ENCODE measurements around the gene ECE1.

The ECE1 gene

DNA sequence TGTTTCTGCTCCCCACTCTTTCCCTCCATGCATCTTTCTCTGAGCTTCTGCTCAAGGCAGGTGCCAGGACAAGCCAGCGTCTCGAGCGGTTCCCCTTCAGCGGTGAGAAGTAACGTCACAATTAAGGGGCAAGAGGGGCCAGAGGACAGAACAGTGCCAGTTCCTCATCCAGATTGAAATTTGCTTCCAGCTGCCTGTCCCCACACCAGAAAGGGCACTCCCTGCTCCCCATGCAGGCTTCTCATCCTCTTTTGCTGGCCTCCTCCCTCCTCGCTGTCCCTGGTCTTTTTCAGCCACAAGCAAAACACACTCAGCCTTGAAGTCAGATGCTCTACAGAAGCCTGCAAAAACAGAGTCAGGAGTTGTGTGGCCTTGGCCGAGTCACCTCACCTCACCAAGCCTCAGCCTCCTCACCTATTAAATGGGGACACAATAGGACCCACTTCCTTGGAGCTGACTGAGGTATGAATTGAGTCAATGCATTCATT is 35.0 kb upstream of the ECE1 start:
- DNase-seq, result no peak

DNA sequence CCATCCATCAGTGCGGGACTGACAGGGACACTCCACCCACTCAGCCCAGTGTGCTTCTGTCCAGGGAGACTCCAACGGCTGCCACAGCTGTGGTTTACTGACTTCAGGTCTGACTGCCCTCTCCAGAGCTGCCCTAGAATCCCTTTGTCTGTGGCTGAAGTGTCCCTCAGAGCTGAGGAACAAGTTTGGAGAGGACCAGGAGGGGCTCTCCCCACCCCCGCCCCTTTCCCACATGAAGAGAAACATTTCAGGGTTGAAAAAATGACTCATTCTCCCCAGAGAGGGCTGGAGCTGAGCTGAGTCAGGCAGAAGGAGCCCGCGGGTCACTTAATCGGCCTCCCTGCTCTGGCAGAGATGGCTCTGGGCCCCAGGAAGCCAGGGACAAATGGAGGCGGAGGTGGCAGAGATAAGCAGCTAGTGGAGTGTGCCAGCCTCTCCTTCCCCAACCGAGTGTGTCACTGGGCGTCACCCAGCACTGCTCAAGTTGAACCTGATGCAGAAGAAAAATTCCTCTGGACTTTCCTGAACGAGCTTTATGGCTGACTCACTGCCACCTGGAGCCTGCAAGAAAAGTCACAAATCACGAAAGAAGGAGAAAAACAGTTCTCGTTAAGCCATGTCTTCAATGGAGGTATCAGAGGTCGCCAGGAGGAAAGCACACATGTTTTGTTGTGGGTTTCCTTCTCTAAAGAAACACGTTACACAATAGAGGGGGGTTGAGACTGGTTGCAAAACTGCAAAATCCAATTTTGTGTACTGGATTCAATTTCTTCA is 34.3 kb upstream of the ECE1 start:
- DNase-seq, result peak; percentile 40

DNA sequence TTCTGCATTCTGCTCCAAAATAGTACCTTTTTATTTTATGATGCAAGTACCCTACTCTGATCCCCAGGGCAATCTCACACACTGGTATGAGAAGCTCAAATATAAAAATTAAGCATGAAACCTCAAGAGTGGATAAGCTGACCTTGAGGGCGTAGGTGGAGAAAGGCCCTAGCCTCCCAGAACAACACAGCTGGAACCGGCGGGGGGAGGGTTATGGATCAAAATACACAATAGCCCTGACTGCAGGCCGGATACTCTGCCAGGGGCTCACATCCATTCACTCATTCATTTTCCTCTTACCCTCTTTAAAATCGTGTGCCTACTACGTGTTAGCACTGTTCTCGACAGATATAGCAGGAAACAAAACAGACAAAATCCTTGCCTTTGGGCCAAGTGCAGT is 32.8 kb upstream of the ECE1 start:
- DNase-seq, result no peak

DNA sequence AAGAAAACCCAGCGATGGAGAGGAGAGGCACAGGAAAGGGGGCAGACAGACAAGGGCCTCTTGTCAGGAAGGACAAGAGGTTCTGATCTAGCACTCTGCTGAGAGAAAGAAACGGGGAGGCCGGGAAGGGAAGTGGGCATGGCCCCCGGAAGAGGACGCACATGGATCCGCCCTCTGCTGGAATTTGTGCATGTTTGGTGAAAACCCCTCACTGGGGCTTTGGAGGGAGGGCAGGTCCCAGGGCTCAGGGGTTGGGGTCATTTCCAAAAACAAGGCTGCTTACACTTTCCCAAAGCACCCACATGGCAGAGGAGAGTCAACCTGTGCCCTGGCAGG is 32.4 kb upstream of the ECE1 start:
- DNase-seq, result no peak

DNA sequence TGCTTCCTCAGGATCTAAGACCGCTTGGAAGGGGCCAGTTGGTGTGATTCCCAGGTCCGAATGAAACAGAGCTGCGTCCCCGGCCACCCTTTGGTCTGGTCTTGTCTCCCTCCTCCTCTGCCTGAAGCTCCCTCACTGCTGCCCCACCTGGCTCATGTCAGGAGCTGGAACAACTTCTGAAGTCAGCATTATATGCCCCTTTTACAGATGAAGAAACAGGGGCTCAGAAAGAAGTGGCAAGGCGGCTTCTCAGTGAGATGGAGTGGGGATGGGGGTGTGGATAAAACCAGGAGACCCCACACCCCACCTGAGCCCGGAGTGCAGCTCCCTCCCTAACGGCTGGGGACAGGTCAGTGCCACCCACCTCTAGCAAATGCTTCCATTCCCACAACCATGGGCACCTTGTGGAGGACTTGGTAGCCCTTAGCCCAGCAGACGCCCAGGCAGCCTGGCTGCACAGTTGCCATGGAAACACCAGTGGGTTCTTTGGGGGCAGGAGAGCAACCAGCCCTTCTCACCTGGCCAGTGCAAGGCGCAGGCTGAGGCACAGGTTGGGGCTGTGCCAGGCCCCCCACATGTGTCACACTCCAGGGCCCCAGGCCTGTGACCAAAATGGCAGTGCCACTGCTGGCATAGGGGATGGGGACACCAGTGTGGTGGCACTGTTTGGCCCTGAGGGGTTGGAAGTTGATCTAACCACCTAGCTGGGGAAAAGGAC is 31.9 kb upstream of the ECE1 start:
- no peak for DNase-seq

DNA sequence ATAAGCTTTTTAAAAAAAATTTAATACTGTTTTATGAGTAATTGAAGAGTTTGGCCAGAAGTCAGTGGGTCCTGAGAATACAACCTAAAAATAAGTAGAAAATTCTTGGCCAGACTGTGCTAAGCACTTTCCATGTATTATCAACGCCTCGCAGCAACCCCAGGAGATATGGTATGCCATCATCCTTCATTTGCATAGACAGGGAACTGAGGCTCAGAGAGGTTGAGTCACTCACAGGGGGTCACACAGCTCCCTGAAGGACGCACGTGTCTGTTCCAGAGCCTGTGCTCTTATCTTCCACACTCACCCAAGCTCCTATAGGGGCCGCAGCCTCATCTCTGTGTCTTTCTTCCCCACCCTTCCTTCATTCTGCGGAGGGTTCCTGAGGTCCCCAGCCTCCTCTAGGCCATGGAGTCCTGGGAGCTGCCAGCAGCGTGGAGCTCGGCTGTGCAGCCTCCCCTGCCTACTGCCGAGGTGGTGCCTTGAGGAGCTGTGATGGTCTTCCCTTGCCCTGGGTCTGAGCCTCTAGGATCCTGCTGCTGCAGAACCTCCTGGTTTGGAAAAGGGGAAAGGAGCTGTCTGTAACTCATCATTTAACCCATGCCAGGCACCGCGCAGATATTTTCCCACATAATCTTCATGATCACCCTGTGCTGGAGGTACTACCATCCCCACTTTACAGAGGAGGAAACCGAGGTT is 30.3 kb upstream of the ECE1 start:
- no peak for DNase-seq

DNA sequence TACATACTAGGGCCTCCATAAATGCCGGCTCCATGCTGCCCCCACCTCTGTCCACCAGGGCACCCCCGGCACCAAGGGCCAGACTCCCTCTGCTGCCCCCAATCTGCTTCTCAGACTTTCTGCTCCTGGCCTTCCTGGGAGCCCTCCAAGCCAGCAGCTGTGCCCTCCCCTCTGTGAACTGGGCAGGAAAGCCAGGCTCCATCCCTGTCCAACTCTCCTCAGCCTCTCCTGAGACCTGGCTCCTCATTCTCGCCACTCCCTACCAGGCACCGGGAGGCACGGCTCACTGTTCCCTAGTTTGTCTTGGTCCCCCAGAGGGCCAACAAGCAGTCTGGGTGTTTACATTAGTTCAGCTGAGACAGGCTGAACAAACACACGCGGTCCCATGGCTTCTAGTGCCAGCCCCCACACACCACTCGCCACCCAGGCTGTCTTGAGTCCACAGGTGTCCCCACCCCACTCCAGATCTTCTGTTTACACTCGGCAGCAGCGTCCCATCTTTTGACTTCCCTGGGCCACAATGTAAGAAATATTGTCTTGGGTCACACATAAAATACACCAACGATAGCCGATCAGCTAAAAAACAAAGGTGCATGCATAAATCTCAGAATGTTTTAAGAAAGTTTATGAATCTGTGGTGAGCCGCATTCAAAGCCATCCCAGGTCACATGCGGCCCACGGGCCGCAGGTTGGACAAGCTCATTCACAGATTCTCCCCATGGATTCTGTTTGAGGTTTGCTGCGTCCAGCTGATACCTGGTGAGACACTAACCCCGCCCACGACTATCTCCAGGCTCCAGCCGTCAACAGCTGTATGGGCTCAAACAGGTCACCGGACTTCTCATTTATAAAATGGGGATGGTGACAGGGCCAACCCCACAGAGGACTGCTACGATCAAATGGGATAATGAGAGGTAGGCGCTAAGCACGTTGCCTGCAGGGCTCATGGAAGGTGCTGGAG is 29.5 kb upstream of the ECE1 start:
- no peak for DNase-seq

DNA sequence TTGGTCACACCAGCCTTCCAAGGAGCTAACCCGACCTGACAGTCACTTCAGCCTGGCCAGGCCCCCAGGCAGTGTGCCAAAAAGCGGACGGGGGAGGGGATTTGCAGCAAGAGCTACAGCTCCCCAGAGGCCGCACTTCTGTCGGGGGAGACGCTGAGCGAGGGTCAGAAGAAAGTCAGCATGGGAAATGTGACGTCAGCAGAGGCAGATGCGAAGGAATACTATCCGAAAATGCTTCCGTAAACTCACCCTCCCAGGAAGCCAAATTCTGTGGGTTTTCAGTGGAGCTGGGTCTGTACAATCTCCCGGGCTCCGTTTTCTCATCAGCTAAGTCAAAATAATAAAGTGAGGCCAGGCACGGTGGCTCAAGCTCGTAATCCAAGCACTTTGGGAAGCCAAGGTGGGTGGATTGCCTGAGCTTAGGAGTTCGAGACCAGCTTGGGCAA is 28.5 kb upstream of the ECE1 start:
- DNase-seq, result no peak

DNA sequence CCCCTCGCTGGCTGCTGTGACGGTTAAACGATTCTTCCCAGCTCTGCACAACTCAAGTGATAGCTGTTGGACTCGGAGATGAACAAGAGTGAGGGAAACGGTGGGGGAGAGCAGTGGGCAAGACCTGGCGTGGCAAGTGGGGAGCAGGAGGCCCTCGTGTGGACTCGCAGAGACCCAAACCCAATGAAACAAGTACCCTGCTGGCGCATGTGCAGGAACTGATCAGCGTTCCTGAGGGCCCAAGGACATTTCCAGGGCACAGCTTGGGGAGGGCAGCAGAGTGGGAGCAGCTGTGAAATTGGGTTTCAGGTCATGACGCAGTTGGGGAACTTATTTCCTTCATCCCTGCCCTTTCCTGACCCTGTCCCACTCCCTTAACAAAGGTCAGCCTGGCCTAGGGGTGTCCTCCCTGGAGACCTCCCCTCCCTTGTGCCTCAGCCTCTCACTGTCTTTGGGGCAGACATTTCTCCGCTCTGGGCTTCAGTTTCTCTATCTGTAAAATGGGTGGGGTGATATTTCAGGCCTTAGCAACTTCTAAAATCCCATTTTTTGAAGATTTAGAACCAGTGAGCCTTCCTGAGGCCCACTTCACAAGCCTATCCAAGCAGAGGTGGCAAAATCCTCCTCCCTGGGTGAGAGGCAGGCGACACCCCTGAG is 27.9 kb upstream of the ECE1 start:
- DNase-seq, result no peak

DNA sequence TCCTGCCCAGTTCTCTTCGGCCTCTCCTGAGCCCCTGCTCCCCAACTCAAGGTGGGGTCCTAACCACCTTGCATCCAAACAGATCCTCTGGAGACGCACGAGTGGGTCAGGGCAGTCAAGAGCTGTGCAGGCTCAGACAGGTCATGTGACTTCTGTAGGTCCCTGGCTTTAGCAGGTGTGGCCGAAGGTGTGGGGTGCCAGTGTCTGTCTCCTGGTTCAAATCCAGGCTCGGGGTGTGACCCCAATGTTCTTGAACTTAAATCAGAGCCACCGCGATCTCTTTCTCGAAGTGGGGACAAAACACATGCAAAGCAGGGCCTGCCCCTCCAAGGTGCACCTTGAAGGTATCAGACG is 27.4 kb upstream of the ECE1 start:
- DNase-seq, result no peak

DNA sequence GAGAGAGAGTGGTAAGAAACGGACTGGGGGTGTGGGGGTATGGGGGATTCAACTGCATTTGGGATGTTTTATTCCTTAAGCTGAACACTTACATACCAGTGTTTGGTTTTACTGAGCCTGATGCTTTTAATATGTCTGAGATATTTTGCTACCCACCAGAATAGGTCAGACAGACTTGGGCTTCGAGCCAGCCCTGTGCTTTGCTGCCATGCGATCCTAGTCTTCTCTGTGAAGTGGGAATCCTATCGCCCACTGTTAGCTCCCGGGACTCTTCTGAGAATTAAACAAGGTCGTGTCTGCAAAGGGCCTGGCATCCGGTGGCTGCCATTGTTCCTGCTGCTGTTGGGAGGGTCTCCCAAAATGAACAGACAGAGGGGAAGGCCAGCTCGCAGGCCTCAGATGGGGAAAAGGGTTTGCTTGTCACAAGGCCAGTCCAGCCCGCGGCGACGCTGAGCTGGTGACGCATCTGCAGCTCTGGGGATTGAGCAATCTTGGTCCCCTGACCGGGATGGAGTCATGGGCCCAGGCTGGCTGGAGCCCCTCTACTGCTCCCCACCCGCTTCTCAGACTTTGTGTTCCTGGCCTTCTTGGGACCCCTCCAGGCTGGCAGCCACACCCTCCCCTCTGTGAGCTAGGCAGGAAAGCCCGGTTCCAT is 26.9 kb upstream of the ECE1 start:
- no peak for DNase-seq

DNA sequence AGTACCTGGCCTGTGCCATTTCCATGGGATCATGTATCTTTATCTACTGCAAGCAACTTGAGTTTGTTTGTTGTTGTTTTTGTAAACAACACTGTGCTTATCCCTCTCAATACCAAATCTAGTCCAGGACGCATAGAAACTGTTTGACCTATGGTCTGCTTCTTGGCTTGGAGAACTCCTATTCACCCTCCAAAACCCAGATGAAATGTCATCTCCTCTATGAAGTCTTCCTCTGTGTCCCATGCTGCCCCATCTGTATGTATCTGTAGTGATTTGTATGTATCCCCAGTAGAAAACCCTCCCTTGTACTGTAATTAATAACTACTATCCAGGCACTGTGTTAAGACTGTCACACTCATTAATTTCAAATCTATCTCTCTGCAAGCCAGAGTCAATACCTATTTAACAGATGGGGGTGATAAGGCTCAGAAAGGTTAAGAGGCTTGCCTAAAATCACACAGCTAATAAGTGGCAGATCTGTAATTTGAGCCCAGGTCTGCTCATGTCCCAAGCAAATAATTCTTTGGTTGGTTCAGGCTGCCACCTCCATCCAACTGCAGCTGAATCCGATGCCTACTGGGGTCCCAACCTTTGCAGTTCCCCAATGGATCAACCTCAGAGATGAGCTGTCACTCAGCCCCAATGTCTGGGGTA is 24.6 kb upstream of the ECE1 start:
- DNase-seq, result no peak

DNA sequence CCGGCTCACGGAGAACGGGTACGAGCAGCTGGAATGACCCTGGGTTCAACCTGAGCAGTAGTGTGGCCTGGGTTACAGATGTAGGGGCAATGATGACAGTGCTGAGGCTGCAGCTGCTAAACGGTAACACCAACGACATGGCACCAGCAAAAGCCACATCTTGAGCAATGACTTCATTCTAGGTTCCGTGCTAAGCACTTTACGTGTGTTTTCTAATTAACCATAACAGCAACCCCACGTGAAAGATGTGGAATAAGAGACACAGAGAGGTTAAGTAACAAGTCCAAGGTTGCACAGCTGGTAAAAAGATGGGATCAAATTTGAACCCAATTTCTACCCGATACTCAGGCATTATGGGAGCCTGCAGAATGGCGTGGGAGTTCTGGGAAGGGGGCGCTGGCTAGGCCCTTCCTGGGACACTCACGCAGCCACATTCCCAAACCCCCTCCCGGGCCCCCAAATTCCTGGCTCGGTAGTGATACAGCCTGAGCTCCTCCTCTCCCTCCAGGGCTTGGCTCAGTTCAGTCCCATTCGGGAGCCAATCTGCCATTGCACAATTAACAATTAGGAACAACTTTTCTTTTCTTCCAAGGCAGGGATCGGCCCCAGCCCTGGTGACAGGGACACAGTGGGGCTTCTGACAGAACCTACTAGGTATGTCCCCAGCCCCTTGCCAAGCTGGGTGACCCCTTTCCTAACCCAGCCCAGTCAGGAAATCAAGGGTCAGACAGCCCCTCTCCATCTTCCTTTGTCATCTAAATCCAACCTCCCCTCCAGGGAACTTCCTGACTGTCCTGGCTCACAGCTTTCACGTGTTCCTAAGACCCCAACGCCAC is 23.8 kb upstream of the ECE1 start:
- no peak for DNase-seq

DNA sequence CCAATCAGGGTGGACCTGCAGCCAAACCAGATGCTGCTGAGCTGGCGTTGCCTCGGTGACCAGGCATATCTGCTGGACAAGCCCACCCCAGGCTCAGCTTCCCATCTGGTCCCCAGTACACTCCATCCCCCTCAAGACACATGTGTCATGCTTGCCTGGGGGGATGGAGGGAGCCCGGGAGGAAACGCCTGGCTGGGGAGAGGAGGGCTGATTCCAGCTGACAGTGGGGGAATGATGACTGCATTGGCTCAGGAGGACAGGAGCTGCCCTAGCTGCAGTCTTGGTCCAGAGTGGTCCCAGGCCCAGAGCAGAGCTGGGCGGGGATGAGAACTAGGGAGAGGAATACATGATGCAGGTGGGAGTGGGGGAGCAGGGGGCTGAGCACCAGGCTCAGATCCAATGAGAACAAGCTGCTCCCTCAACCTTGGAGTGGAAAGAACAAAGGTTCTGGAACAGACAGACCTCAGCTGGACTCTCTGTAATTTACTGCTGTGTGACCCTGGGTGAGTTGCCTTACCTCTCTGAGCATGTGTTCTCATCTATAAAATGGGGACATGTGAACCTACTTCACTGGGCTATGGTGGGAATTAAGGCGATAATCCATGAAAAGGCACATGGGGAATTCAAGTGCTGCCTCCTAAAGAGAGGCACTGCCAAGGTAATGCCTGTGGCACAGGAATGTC is 23.1 kb upstream of the ECE1 start:
- no peak for DNase-seq

DNA sequence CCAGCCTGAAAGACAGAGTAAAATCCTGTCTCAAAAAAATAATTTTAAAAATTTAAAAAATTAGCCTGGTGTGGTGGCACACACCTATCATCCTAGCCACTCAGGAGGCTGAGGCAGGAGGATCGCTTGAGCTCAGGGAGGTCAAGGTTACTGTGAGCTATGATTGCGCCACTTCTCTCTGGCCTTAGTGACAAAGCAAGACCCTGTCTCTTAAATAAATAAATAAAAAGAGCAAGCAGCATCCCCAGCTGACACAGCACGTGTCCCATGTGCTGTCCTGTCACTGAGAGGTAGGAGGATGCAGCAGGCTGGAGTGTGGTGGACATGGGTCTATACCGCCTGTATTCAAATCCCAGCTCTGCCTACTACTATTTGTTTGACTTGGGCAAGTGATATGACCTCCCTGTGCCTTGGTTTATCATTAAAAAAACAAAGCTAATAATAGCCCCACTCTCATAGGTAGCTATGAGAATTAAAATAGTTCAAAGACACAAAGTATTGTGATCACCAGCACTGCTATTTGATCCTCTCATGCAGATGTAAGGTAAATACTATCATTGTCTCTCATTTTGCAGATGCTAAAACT is 22.2 kb upstream of the ECE1 start:
- DNase-seq, result no peak

DNA sequence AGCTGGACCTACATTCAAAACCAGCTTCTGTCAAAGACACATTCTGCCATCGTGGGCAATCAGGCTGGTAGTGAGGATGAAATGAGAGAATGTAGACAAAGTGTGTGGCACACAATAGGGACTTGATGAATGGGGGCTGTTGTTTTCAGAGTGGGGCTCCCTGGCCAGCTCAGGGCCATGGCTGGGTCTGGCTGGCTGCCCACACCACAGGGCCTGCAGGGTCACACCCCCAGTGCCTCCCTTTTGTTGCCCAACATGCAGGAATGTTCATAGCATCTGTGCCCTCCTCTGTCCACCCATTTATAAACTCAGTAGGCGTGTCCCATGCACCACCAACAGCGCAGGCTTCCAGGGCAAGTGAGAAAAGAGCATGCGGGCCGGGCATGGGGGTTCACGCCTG is 20.8 kb upstream of the ECE1 start:
- DNase-seq, result no peak

DNA sequence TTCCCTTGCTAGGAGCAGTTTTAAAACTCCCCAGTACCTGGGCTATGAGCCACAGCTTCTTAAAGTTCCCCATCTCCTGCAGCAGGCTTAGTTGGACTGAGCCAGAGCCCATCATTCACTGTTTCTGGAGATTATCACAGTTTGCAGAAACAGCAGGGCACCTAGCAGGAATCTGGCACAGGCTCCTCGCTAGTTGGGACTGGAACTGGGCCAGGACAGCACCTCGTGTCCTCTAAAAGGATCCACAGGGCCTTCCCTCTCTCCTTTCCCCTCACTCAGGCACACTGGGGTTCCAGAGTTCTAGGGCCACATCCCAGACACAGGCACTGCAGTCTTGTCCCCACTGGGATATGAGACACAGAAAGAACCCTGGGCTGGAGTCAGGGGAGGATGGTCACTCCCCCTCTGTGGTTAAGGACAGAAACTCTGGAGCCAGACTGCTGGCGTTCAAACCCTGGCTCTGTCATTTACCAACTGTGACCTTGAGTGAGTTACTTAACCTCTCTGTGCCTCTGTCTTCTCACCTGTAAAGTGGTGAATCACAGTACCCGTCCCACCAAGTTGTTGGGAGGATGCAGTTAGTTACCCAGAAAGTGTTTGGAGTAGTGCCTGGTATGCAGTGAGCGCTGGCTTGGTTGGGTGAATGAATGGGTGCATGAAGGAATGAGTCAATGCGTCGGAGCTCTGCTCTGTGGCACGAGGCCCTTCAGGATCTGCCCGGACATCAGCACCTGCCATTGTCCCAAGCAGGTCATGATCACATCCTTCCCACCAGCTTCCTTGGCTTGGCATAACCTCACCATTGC is 18.8 kb upstream of the ECE1 start:
- DNase-seq, result no peak

DNA sequence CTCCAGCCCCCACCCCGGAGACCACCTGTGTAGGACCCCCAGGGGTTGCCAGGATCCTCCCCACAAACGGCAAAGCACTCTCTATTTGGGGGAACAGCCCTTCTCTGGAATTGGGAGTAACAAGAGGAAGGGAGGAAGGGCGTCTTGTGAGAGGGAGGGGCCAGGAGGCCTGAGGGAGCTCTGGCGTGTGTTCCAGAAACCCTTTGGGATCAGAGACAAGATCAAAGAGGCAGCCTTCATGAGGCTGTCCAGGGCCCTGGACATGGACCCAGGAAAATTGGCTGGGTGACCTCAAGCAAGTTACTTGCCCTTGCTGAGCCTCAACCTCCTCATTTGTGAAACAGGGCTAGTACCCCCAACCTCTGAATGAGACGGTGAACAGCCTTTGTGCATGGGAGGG is 18.1 kb upstream of the ECE1 start:
- DNase-seq, result no peak

Data from central memory CD4-positive, alpha-beta T cell (primary cell).